K562 (cell line): ENCODE data around the gene CAPN2. TPM values are rescaled to one million over a fixed set of nuclear protein-coding genes. Genes with fewer than 3 reads are reported as not detected.

Source experiments
- BRD4 ChIP-seq: fragments of 200-600 bp; sonication (generic); IDR thresholded peaks from 2 replicates; pipeline ENCODE4 v1.6.1; 2017; ENCODE audit warnings: inconsistent platforms
- CHD4 ChIP-seq: fragments of 200-600 bp; sonication (generic); IDR thresholded peaks from 3 replicates; pipeline ENCODE4 v1.6.1; 2012; ENCODE audit warnings: low read depth, mild to moderate bottlenecking, mixed read lengths, low read length, inconsistent platforms; ENCODE audit not compliant: insufficient read depth, insufficient replicate concordance, poor library complexity, severe bottlenecking
- DDX20 ChIP-seq: fragments of 450-650 bp; IDR thresholded peaks from 2 replicates; pipeline ENCODE4 v1.6.1; 2016; ENCODE audit warnings: missing genetic modification characterization, low read depth, mild to moderate bottlenecking, missing compliant biosample characterization, moderate library complexity
- E2F3 ChIP-seq: fragments of 250-450 bp; sonication (Bioruptor Pico); IDR thresholded peaks from 2 replicates; pipeline ENCODE4 v1.4.0; 2020; ENCODE audit warnings: mild to moderate bottlenecking
- HSF4 ChIP-seq: fragments of 250-450 bp; sonication (Bioruptor Pico); IDR thresholded peaks from 2 replicates; pipeline ENCODE4 v2.1.2; 2022; ENCODE audit warnings: mild to moderate bottlenecking, moderate library complexity, borderline replicate concordance
- KAT2B ChIP-seq: IDR thresholded peaks from one replicate; pipeline ENCODE4 v1.6.1; 2012; ENCODE audit warnings: low read depth, mild to moderate bottlenecking, control low read depth, inconsistent platforms, low read length, moderate library complexity
- MED1 ChIP-seq: sonication (generic); formaldehyde crosslinking; IDR thresholded peaks from 2 replicates; pipeline ENCODE4 v1.8.1; 2023; ENCODE audit warnings: missing genetic modification reagents, borderline replicate concordance
- PHF20 ChIP-seq: fragments of 450-650 bp; IDR thresholded peaks from 2 replicates; pipeline ENCODE4 v1.6.1; 2018; ENCODE audit not compliant: partially characterized antibody
- POLR3G ChIP-seq: IDR thresholded peaks from 2 replicates; pipeline ENCODE4 v1.6.1; 2011; ENCODE audit not compliant: insufficient read length, insufficient replicate concordance; ENCODE audit errors: extremely low read depth
- RBFOX2 ChIP-seq: fragments of 200-400 bp; formaldehyde crosslinking; IDR thresholded peaks from 2 replicates; pipeline ENCODE4 v1.6.1; 2017; ENCODE audit warnings: low read depth, mild to moderate bottlenecking, low read length, moderate library complexity
- RBM39 ChIP-seq: fragments of 200-400 bp; formaldehyde crosslinking; optimal IDR thresholded peaks from 2 replicates; pipeline ENCODE3; 2018; ENCODE audit warnings: low read depth, low read length
- SETDB1 ChIP-seq: IDR thresholded peaks from one replicate; pipeline ENCODE4 v1.6.1; 2012; ENCODE audit warnings: low read length, control low read depth, inconsistent platforms
- TAF9B ChIP-seq: fragments of 450-650 bp; IDR thresholded peaks from 2 replicates; pipeline ENCODE4 v1.6.1; 2018; ENCODE audit warnings: mild to moderate bottlenecking; ENCODE audit not compliant: partially characterized antibody
- YY1 ChIP-seq, 3 experiments: IDR thresholded peaks; 2 replicates each; pipeline ENCODE4 v1.6.1; 2011; ENCODE audit warnings: low read length in 2 of 3, mild to moderate bottlenecking in 2 of 3, moderate library complexity in 2 of 3, borderline replicate concordance in 1 of 3, control low read depth in 1 of 3, low read depth in 1 of 3; ENCODE audit not compliant: insufficient read depth in 3 of 3, insufficient replicate concordance in 2 of 3, control insufficient read depth in 1 of 3, insufficient read length in 1 of 3; ENCODE audit errors: extremely low read depth in 1 of 3
- ZBTB1 ChIP-seq: sonication (generic); formaldehyde crosslinking; IDR thresholded peaks from 2 replicates; pipeline ENCODE4 v1.8.1; 2023; ENCODE audit warnings: missing genetic modification reagents, low read depth, mild to moderate bottlenecking, borderline replicate concordance
- ZFP36 ChIP-seq: fragments of 150-350 bp; IDR thresholded peaks from 2 replicates; pipeline ENCODE4 v1.6.1; 2018; ENCODE audit warnings: low read length, low read depth; ENCODE audit not compliant: partially characterized antibody
- ZNF12 ChIP-seq: sonication (generic); formaldehyde crosslinking; IDR thresholded peaks from 2 replicates; pipeline ENCODE4 v1.4.0; 2020; ENCODE audit warnings: mild to moderate bottlenecking, missing genetic modification reagents
- ZNF134 ChIP-seq: fragments of 250-450 bp; sonication (Bioruptor Pico); conservative IDR thresholded peaks from 2 replicates; pipeline ENCODE4 v1.4.0; 2020
- ZNF699 ChIP-seq: fragments of 250-450 bp; sonication (Bioruptor Pico); IDR thresholded peaks from 2 replicates; pipeline ENCODE4 v1.8.0; 2021; ENCODE audit warnings: mild to moderate bottlenecking, moderate library complexity; ENCODE audit not compliant: insufficient replicate concordance
- polyA plus RNA-seq, 8 experiments: library from polyadenylated mRNA; depleted of rRNA in 4 of 8; stranded (reverse) in 5 of 8; unstranded in 3 of 8; fragments of >200 nt; fragmentation: Nextera tagmentation in 2 of 8; fragmentation: Illumina TruSeq in 1 of 8; extraction: Ambion mirVana in 2 of 8; extraction: Trizol in 1 of 8; gene quantifications; 2 replicates each; pipeline versions ENCODE4 v1.2.1 to v1.2.3, GENCODE V29; 2011 to 2014; ENCODE audit warnings: inconsistent platforms in 1 of 8, missing spikeins in 1 of 8
- total RNA-seq, 7 experiments: library from RNA; depleted of rRNA in 6 of 7; stranded (reverse); fragments of >200 nt in 6 of 7; fragmentation: Illumina TruSeq in 2 of 7; extraction: Trizol in 2 of 7; gene quantifications; 2 replicates each; pipeline versions ENCODE4 v1.2.1 to v1.2.3, GENCODE V29; 2011 to 2021; ENCODE audit warnings: low replicate concordance in 1 of 7
- TF ChIP-seq, protein P1 (sequence below): sonication (generic); formaldehyde crosslinking; IDR thresholded peaks from 2 replicates; pipeline ENCODE4 v1.8.1; 2023; ENCODE audit warnings: mild to moderate bottlenecking, missing genetic modification reagents
- TF ChIP-seq, protein P2 (sequence below): fragments of 250-450 bp; sonication (Bioruptor Pico); IDR thresholded peaks from 2 replicates; pipeline ENCODE4 v1.5.0; 2021; ENCODE audit warnings: mild to moderate bottlenecking, moderate library complexity
- TF ChIP-seq, protein P3 (sequence below): sonication (generic); formaldehyde crosslinking; IDR thresholded peaks from 2 replicates; pipeline ENCODE4 v1.8.1; 2023; ENCODE audit warnings: mild to moderate bottlenecking, missing genetic modification reagents

CAPN2 gene
- total and polyA plus RNA-seq, 9 of the 15 experiments (the other 6 are each of a cell fraction or from before 2014, with no cell fraction given) = 24.6 to 157 (median 101) TPM

DNA sequence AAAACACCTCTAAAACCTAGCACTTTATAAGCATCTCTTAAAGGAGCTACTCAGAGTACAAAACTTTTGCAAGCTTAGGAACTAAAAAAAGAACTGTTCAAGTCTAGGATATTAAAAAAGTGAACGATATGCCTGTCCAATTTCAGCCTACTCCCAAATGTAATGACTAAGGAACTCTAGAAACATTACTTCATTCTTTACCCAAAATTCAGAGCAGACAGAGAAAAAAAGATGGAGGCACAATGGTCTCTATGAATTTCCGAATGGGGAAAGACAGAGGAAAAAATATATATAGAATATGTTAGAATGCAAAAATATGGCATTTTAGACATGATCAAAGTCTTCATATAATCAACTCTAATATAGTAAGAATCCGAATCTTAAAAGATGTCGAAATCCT lies 72.2 kb downstream of the CAPN2 start (continued):
- TF ChIP-seq, protein P1, sequence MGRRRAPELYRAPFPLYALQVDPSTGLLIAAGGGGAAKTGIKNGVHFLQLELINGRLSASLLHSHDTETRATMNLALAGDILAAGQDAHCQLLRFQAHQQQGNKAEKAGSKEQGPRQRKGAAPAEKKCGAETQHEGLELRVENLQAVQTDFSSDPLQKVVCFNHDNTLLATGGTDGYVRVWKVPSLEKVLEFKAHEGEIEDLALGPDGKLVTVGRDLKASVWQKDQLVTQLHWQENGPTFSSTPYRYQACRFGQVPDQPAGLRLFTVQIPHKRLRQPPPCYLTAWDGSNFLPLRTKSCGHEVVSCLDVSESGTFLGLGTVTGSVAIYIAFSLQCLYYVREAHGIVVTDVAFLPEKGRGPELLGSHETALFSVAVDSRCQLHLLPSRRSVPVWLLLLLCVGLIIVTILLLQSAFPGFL (CRISPR knock-in tag) = no peak
- TF ChIP-seq ZFP36 (no peak), CHD4 (no peak), KAT2B (no peak), PHF20 (no peak), RBFOX2 (no peak), YY1 (IDR thresholded peaks at IDR 0.05; ENCODE audit: borderline replicate concordance in 1 of 3, control insufficient read depth in 1 of 3, extremely low read depth in 1 of 3, insufficient read depth in 3 of 3, insufficient read length in 1 of 3, insufficient replicate concordance in 2 of 3, low read depth in 1 of 3, low read length in 2 of 3) (no peak), POLR3G (no peak), ZNF12 (CRISPR knock-in tag) (no peak), BRD4 (no peak), HSF4 (peak; percentile 81; the same call in 1 of the 2 replicates), ZBTB1 (CRISPR knock-in tag) (no peak), SETDB1 (no peak), ZNF134 (CRISPR knock-in tag) (no peak; the same call in 1 of the 2 replicates), ZNF699 (CRISPR knock-in tag) (no peak), MED1 (CRISPR knock-in tag) (no peak), RBM39 (no peak), E2F3 (no peak), TAF9B (no peak), DDX20 (tag) (peak; percentile 91)
- TF ChIP-seq, protein P2, sequence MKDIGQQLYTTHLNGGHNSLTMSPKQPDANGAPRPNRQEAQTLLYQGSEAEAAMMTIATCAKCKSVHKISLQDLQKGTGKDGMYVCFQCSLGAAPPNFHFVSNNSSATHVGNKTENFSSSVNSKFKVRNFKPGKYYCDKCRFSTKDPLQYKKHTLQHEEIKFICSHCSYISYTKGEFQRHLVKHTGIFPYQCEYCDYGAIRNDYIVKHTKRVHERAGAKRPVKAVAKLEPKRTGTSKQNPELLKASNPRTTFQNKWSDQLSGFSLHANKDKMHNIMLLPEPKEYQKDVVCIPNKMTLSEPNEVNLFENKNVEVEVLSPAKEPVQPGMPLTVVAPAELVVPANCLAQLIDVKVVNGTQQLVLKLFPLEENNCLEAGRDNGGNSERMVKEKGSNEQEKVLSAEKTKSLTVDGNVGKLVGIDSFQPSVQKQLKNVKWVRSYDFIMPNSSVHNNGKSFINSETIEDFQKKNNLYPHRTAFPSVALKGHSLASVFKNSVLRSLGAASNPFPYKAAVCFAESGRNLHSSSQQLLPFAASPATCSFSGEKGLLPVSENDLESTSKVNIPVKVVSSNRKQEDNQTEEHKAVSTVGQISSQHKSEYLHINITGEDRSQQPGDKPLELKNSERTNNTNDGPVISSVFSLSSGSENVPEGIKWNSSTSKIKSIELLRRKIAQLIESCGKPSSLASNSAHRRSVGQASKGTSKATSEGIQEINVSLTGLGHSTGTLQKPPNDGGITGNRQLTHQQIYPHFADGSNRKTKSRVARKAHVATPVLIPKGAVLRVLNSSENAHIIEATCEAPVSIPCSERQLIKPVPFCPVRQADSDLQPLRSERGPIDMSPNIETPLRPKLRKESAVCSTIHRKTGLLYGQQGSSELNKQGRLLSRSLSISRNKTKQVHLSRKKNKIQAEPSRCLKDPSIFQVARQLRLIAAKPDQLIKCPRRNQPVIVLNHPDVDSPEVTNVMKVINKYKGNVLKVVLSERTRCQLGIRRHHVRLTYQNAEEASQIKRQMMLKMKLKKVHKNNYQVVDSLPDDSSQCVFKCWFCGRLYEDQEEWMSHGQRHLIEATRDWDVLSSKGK (CRISPR knock-in tag) = no peak
- TF ChIP-seq, protein P3, sequence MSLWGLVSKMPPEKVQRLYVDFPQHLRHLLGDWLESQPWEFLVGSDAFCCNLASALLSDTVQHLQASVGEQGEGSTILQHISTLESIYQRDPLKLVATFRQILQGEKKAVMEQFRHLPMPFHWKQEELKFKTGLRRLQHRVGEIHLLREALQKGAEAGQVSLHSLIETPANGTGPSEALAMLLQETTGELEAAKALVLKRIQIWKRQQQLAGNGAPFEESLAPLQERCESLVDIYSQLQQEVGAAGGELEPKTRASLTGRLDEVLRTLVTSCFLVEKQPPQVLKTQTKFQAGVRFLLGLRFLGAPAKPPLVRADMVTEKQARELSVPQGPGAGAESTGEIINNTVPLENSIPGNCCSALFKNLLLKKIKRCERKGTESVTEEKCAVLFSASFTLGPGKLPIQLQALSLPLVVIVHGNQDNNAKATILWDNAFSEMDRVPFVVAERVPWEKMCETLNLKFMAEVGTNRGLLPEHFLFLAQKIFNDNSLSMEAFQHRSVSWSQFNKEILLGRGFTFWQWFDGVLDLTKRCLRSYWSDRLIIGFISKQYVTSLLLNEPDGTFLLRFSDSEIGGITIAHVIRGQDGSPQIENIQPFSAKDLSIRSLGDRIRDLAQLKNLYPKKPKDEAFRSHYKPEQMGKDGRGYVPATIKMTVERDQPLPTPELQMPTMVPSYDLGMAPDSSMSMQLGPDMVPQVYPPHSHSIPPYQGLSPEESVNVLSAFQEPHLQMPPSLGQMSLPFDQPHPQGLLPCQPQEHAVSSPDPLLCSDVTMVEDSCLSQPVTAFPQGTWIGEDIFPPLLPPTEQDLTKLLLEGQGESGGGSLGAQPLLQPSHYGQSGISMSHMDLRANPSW (CRISPR knock-in tag) = no peak
